PFSK-1 (cell line): ENCODE results near the gene SHC4.

Experiments
- POLR2AphosphoS5 ChIP-seq: IDR thresholded peaks from 2 replicates; pipeline ENCODE4 v1.6.1; 2012; ENCODE audit warnings: low read depth, mild to moderate bottlenecking, control low read depth, low read length, moderate library complexity
- TAF1 ChIP-seq: IDR thresholded peaks from 2 replicates; pipeline ENCODE4 v1.6.1; 2012; ENCODE audit warnings: low read length, control low read depth, borderline replicate concordance; ENCODE audit not compliant: insufficient read depth

DNA sequence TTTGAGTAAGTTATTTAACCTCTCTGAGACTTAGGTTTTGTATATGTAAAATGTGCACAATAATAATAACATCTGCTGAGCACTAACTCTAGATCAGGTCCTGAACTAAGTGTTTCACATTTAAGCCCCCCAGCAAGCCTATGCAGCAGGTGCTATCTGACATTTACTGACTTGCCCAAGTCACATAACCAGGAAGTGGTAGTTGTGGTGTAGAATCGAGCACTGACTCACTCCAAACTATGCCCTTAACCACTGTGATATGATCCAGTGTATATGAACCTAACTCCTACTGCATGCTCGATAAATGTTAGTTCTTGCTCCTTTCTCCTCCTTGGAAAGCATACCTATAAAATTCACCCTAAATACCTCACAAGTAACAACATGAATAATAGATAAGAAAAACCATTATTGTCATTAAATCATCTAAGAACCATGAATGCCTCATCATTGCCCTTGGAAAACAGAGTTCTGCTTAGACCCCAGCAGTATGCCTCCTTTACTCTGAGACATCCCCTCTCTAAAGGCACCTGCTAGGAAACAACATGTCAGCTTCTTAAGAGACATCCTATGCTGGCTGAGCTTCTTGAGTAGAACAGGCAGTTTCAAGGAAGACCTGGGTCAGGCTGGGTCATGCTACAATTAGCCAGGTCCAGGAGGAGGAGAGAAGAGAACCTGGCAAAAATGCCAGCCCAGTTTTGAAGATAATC is 3.0 kb upstream of the SHC4 start:
- TF ChIP-seq TAF1 (no peak), POLR2AphosphoS5 (no peak)
